Mesothelial cell of epicardium (in vitro differentiated cells): ENCODE measurements around the gene CUBN. TPM values are rescaled to one million over a fixed set of nuclear protein-coding genes. Genes with fewer than 3 reads are reported as not detected.

Experiments
- DNase-seq, 2 experiments: peaks; one replicate each; pipeline ENCODE4 v3.0.0; 2021; ENCODE audit warnings: low spot score in 2 of 2; ENCODE audit not compliant: unreplicated experiment in 2 of 2
- H3K27ac Mint-ChIP-seq: 2 replicates; pipeline ENCODE4 v1.8.0; 2021; ENCODE audit warnings: mixed read lengths
- H3K27me3 Mint-ChIP-seq: 2 replicates; pipeline ENCODE4 v1.8.0; 2021; ENCODE audit warnings: low read depth, mixed read lengths
- H3K36me3 Mint-ChIP-seq: 2 replicates; pipeline ENCODE4 v1.8.0; 2021; ENCODE audit warnings: mixed read lengths
- H3K4me1 Mint-ChIP-seq: 2 replicates; pipeline ENCODE4 v1.8.0; 2021; ENCODE audit warnings: mixed read lengths
- H3K4me3 Mint-ChIP-seq: 2 replicates; pipeline ENCODE4 v1.8.0; 2021; ENCODE audit warnings: mild to moderate bottlenecking, moderate library complexity, mixed read lengths
- H3K9me3 Mint-ChIP-seq: 2 replicates; pipeline ENCODE4 v1.8.0; 2021; ENCODE audit warnings: mixed read lengths
- total RNA-seq: library from RNA; stranded (reverse); gene quantifications from 3 replicates; pipeline ENCODE4 v1.2.1, GENCODE V29; 2021
- TF ChIP-seq, protein P1 (sequence below): fragments of 200-600 bp; sonication (generic); IDR thresholded peaks from one replicate; pipeline ENCODE4 v1.5.0; 2021; ENCODE audit warnings: antibody characterized with exemption; ENCODE audit not compliant: unreplicated experiment

Gene CUBN
- total RNA-seq, 1 donor from 2014 or later, result 1.5 TPM

DNA sequence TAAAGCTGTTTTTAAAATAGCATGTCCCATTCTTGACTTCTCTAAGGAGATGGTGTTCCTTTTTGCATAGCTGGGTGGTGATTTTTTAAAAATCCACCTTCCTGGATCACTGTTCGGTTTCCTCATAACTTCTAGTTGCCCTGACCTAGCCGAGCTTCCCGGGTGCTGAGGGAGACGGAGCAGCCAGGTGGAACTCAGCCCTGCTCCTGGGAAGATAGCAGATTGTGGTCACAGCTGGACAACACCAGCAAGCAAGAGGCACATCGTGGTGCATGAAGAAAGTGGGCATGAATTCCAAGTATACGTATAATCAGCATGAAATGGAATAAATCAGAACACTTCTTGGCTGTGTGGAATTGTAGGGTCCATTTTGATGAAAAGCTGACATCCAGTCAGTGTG, 238.9 kb downstream of the CUBN start:
- Mint-ChIP-seq H3K36me3 (no peaks in the 10 kb centered on the region), H3K4me1 (peaks cover 9% of the 10 kb centered on the region), H3K4me3 (no peak overlapping the region), H3K27me3 (no peaks in the 10 kb centered on the region), H3K9me3 (peaks cover 9% of the 10 kb centered on the region), H3K27ac (no peak overlapping the region)
- TF ChIP-seq, protein P1, sequence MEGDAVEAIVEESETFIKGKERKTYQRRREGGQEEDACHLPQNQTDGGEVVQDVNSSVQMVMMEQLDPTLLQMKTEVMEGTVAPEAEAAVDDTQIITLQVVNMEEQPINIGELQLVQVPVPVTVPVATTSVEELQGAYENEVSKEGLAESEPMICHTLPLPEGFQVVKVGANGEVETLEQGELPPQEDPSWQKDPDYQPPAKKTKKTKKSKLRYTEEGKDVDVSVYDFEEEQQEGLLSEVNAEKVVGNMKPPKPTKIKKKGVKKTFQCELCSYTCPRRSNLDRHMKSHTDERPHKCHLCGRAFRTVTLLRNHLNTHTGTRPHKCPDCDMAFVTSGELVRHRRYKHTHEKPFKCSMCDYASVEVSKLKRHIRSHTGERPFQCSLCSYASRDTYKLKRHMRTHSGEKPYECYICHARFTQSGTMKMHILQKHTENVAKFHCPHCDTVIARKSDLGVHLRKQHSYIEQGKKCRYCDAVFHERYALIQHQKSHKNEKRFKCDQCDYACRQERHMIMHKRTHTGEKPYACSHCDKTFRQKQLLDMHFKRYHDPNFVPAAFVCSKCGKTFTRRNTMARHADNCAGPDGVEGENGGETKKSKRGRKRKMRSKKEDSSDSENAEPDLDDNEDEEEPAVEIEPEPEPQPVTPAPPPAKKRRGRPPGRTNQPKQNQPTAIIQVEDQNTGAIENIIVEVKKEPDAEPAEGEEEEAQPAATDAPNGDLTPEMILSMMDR, result no peak
- DNase-seq, result no peak

- DNase-seq, result no peak
- Mint-ChIP-seq H3K27me3 (no peaks in the 10 kb centered on the region), H3K4me3 (no peak overlapping the region), H3K9me3 (peaks cover 4% of the 10 kb centered on the region), H3K36me3 (no peaks in the 10 kb centered on the region), H3K4me1 (peaks cover 9% of the 10 kb centered on the region), H3K27ac (no peak overlapping the region)
- TF ChIP-seq, protein P1, result no peak
These were observed 242.0 kb downstream of the CUBN start for GRCh38 chr10:16887565-16887964.

- no peak overlapping the region for H3K4me3 Mint-ChIP-seq
- H3K27me3 Mint-ChIP-seq, result peaks cover 3% of the 10 kb centered on the region
- peaks cover 4% of the 10 kb centered on the region for H3K9me3 Mint-ChIP-seq
- DNase-seq, result no peak
- no peak overlapping the region for H3K27ac Mint-ChIP-seq
- H3K4me1 Mint-ChIP-seq, result no peaks in the 10 kb centered on the region
- TF ChIP-seq, protein P1, result no peak
- no peaks in the 10 kb centered on the region for H3K36me3 Mint-ChIP-seq
These were observed 243.6 kb downstream of the CUBN start for GRCh38 chr10:16886031-16886430.

- no peak overlapping the region for H3K4me3 Mint-ChIP-seq
- peaks cover 4% of the 10 kb centered on the region for H3K9me3 Mint-ChIP-seq
- H3K36me3 Mint-ChIP-seq, result no peaks in the 10 kb centered on the region
- H3K4me1 Mint-ChIP-seq, result no peaks in the 10 kb centered on the region
- TF ChIP-seq, protein P1, result no peak
- no peak for DNase-seq
- H3K27ac Mint-ChIP-seq, result no peak overlapping the region
- H3K27me3 Mint-ChIP-seq, result peaks cover 3% of the 10 kb centered on the region
These were observed 245.1 kb downstream of the CUBN start for GRCh38 chr10:16884497-16884896.

GRCh38 chr10:16883084-16883483, 246.5 kb downstream of the CUBN start:
- Mint-ChIP-seq H3K9me3 (peaks cover 4% of the 10 kb centered on the region), H3K27me3 (peaks cover 3% of the 10 kb centered on the region), H3K36me3 (no peaks in the 10 kb centered on the region), H3K27ac (no peak overlapping the region), H3K4me1 (no peaks in the 10 kb centered on the region), H3K4me3 (no peak overlapping the region)
- DNase-seq, result no peak
- TF ChIP-seq, protein P1, result no peak

- Mint-ChIP-seq H3K4me3 (no peak overlapping the region), H3K9me3 (no peaks in the 10 kb centered on the region), H3K36me3 (no peaks in the 10 kb centered on the region), H3K27me3 (peaks cover 2% of the 10 kb centered on the region), H3K27ac (no peak overlapping the region), H3K4me1 (peaks cover 14% of the 10 kb centered on the region)
- no peak for DNase-seq
- TF ChIP-seq, protein P1, result no peak
These were observed 259.3 kb downstream of the CUBN start for GRCh38 chr10:16870331-16870730.
